SH-SY5Y (cell line): ENCODE results near the gene ALDH3B2.

Experiments
- GATA2 ChIP-seq: IDR thresholded peaks from 2 replicates; pipeline ENCODE4 v1.6.1; 2011; ENCODE audit warnings: mild to moderate bottlenecking, low read depth, low read length
- GATA3 ChIP-seq: IDR thresholded peaks from 2 replicates; pipeline ENCODE4 v1.6.1; 2011; ENCODE audit warnings: low read depth, mild to moderate bottlenecking, low read length, moderate library complexity

GRCh38 chr11:67639438-67639859 is 35.0 kb downstream of the ALDH3B2 start, which contains the start of gene TBX10:
- no peak for TF ChIP-seq GATA2
- TF ChIP-seq GATA3 = no peak
